Mammary microvascular endothelial cell (primary cell): ENCODE measurements around the gene CRPPA. TPM values are rescaled to one million over a fixed set of nuclear protein-coding genes. Genes with fewer than 3 reads are reported as not detected.

ENCODE experiments used
- total RNA-seq: library from RNA; depleted of rRNA; stranded (reverse); fragments of >200 nt; gene quantifications from 2 replicates; pipeline ENCODE4 v1.2.3, GENCODE V29; 2015

Gene CRPPA
- total RNA-seq: 1.4 TPM in 2 replicates

GRCh38 chr7:16421333-16422102 is at the start of gene CRPPA:
Gene CRPPA, minus strand, starts transcription at chr7:16421538. Its CDS starts 216 bp downstream, at chr7:16421322.

GRCh38 chr7:16465469-16466361 is 44.4 kb upstream of the CRPPA start, which contains the start of gene SOSTDC1:
Gene SOSTDC1, minus strand, starts transcription at chr7:16465738. Its CDS starts 70 bp downstream, at chr7:16465668.

Other genes starting within 250 kb of the CRPPA start
- not detected in 2 replicates for gene SOSTDC1, start 44.2 kb upstream of the CRPPA start, total RNA-seq
- gene LRRC72, start 105.3 kb upstream of the CRPPA start, total RNA-seq: not detected in 2 replicates
- 9.1 and 10.9 TPM in 2 replicates for gene ANKMY2, start 224.2 kb upstream of the CRPPA start, total RNA-seq
- 128 and 130 TPM in 2 replicates for gene BZW2, start 224.6 kb upstream of the CRPPA start, total RNA-seq